K562 (cell line): ENCODE measurements around the gene SCYL1. TPM values are rescaled to one million over a fixed set of nuclear protein-coding genes. Genes with fewer than 3 reads are reported as not detected.

Experiments
- ATAC-seq: fragments of 200-7000 bp; cut with Tn5 transposase; 3 replicates; pipeline ENCODE4 v1.9.1; 2020; ENCODE audit warnings: moderate library complexity
- BruUV-seq: library from RNA; stranded (reverse); fragments of 400-500 nt; replicated peaks from 2 replicates; lab custom pipeline; 2021; lab: Mats Ljungman, UMichigan
- CTCF ChIA-PET: fragments of 300-600 bp; formaldehyde crosslinking; extraction: SDS; loops from one replicate; lab custom pipeline; 2021; ENCODE audit warnings: low intra/inter-chr PET ratio; lab: Yijun Ruan, JAX
- POLR2A ChIA-PET: fragments of 300-600, 350-650 bp; sonication (Branson Sonifier 250); formaldehyde crosslinking; extraction: SDS; loops from one replicate; lab custom pipeline; 2021; ENCODE audit warnings: antibody characterized with exemption, inconsistent platforms; lab: Yijun Ruan, JAX
- DNase-seq, 4 experiments: peaks; one replicate each; pipeline versions ENCODE4 v3.0.0 to v3.0.0-alpha.2; 2011 to 2018; ENCODE audit warnings: low spot score in 3 of 4, mixed read lengths in 3 of 4; ENCODE audit errors: extremely low read depth in 1 of 4
- FAIRE-seq: peaks from 2 replicates; lab custom pipeline; 2011; peaks lifted over from hg19 to GRCh38; lab: Jason Lieb, UNC
- H2AFZ ChIP-seq: 2 replicates; pipeline ENCODE4 v1.6.0; 2011; ENCODE audit warnings: low read depth, low read length, control low read depth, inconsistent platforms
- H3K27ac ChIP-seq: fragments of 200-600 bp; 3 replicates; pipeline ENCODE4 v1.8.0; 2011; ENCODE audit warnings: low read depth, mild to moderate bottlenecking, control low read depth, inconsistent platforms, low read length, moderate library complexity, mixed read lengths; ENCODE audit errors: extremely low read depth
- H3K27me3 ChIP-seq, 2 experiments: fragments of 300-600 bp in 1 of 2; 2 replicates in 1 of 2; 3 replicates in 1 of 2; pipeline versions ENCODE4 v1.6.0 to v1.8.0; 2011; ENCODE audit warnings: inconsistent platforms in 2 of 2, low read length in 2 of 2, mild to moderate bottlenecking in 1 of 2, mixed read lengths in 1 of 2, moderate library complexity in 1 of 2; ENCODE audit not compliant: control insufficient read depth in 2 of 2, insufficient read depth in 2 of 2
- H3K36me3 ChIP-seq: fragments of 300-600 bp; 3 replicates; pipeline ENCODE4 v1.8.0; 2011; ENCODE audit warnings: mild to moderate bottlenecking, low read length, inconsistent platforms; ENCODE audit not compliant: control insufficient read depth, insufficient read depth
- H3K4me1 ChIP-seq, 2 experiments: fragments of 200-600 bp in 1 of 2; replicated peaks in 1 of 2; 2 replicates in 1 of 2; 3 replicates in 1 of 2; pipeline versions ENCODE4 v1.5.1 to v1.8.0; 2011; ENCODE audit warnings: inconsistent platforms in 2 of 2, low read length in 2 of 2, mild to moderate bottlenecking in 1 of 2, mixed read lengths in 1 of 2, moderate library complexity in 1 of 2; ENCODE audit not compliant: control insufficient read depth in 2 of 2, insufficient read depth in 2 of 2
- H3K4me2 ChIP-seq: 2 replicates; pipeline ENCODE4 v1.6.1; 2011; ENCODE audit warnings: low read length, control low read depth, inconsistent platforms, mixed read lengths; ENCODE audit not compliant: insufficient read depth
- H3K4me3 ChIP-seq: fragments of 200-600 bp; sonication (generic), shearing (Covaris generic); 2 replicates; pipeline ENCODE4 v1.5.1; 2016; ENCODE audit warnings: control low read depth, inconsistent platforms
- H3K79me2 ChIP-seq: fragments of 200-600 bp; 3 replicates; pipeline ENCODE4 v1.8.0; 2011; ENCODE audit warnings: low read length, inconsistent platforms; ENCODE audit not compliant: control insufficient read depth, insufficient read depth
- H3K9ac ChIP-seq, 2 experiments: 2 replicates each; pipeline versions ENCODE4 v1.6.0 to v1.6.1; 2011; ENCODE audit warnings: low read depth in 2 of 2, low read length in 2 of 2, control low read depth in 1 of 2, inconsistent platforms in 1 of 2, mild to moderate bottlenecking in 1 of 2, mixed read lengths in 1 of 2; ENCODE audit not compliant: insufficient read depth in 1 of 2
- H3K9me1 ChIP-seq: one replicate; pipeline ENCODE4 v1.6.0; 2011; ENCODE audit warnings: inconsistent platforms, mild to moderate bottlenecking, low read length, moderate library complexity; ENCODE audit not compliant: control insufficient read depth, insufficient read depth
- H3K9me3 ChIP-seq: replicated peaks from 2 replicates; pipeline ENCODE4 v1.5.1; 2011; ENCODE audit warnings: low read depth, low read length, inconsistent platforms; ENCODE audit not compliant: control insufficient read depth, insufficient read depth
- H4K20me1 ChIP-seq: replicated peaks from 2 replicates; pipeline ENCODE4 v1.6.1; 2011; ENCODE audit warnings: low read length, inconsistent platforms, mixed read lengths; ENCODE audit not compliant: control insufficient read depth, insufficient read depth
- CHAMP1 ChIP-seq: fragments of 450-650 bp; IDR thresholded peaks from 2 replicates; pipeline ENCODE4 v1.6.1; 2016; ENCODE audit warnings: mild to moderate bottlenecking
- CREB3 ChIP-seq: fragments of 450-650 bp; conservative IDR thresholded peaks from 2 replicates; pipeline ENCODE4 v1.6.1; 2016; ENCODE audit warnings: missing genetic modification characterization, low read depth, mild to moderate bottlenecking, missing compliant biosample characterization, moderate library complexity
- ELK3 ChIP-seq: fragments of 450-650 bp; formaldehyde crosslinking; IDR thresholded peaks from 2 replicates; pipeline ENCODE4 v1.4.0; 2020; ENCODE audit warnings: mild to moderate bottlenecking
- FOXJ2 ChIP-seq: fragments of 200-800 bp; sonication (Bioruptor generic); IDR thresholded peaks from 2 replicates; pipeline ENCODE4 v1.6.1; 2016; ENCODE audit warnings: missing genetic modification characterization, missing compliant biosample characterization
- HCFC1 ChIP-seq: IDR thresholded peaks from 2 replicates; pipeline ENCODE4 v1.6.1; 2012; ENCODE audit warnings: low read depth, low read length, improper control_type of control experiment
- KLF6 ChIP-seq: fragments of 250-450 bp; sonication (Bioruptor Pico); IDR thresholded peaks from 2 replicates; pipeline ENCODE4 v1.4.0; 2020; ENCODE audit warnings: mild to moderate bottlenecking, moderate library complexity, borderline replicate concordance
- OTX1 ChIP-seq: fragments of 450-650 bp; formaldehyde crosslinking; IDR thresholded peaks from 2 replicates; pipeline ENCODE4 v1.4.0; 2022; ENCODE audit warnings: mild to moderate bottlenecking
- POU5F1 ChIP-seq: fragments of 150-350 bp; IDR thresholded peaks from 2 replicates; pipeline ENCODE4 v1.6.1; 2014; ENCODE audit warnings: borderline replicate concordance, low read length, low read depth, mild to moderate bottlenecking; ENCODE audit not compliant: partially characterized antibody
- TEAD1 ChIP-seq, 2 experiments: fragments of 450-650 bp in 1 of 2; sonication (generic) in 1 of 2; formaldehyde crosslinking; IDR thresholded peaks; 2 replicates each; pipeline versions ENCODE4 v1.4.0 to v1.8.0; 2020 to 2022; ENCODE audit warnings: mild to moderate bottlenecking in 2 of 2, missing genetic modification reagents in 1 of 2
- THAP12 ChIP-seq: fragments of 250-450 bp; sonication (Bioruptor Pico); IDR thresholded peaks from 2 replicates; pipeline ENCODE4 v1.9.0; 2021; ENCODE audit warnings: mild to moderate bottlenecking, inconsistent platforms
- ZNF324 ChIP-seq: fragments of 250-450 bp; sonication (Bioruptor Pico); IDR thresholded peaks from 2 replicates; pipeline ENCODE4 v1.4.0; 2020; ENCODE audit warnings: mild to moderate bottlenecking
- ZNF444 ChIP-seq: fragments of 250-450 bp; sonication (Bioruptor Pico); IDR thresholded peaks from 2 replicates; pipeline ENCODE4 v1.4.0; 2020; ENCODE audit warnings: mild to moderate bottlenecking, moderate library complexity
- WGBS: fragments of 100-300 bp; shearing (Covaris generic); methylation state at CpG from one replicate; pipeline ENCODE4 v1.1.6; 2016; ENCODE audit warnings: low coverage, mixed read lengths; ENCODE audit not compliant: insufficient coverage; ENCODE audit errors: missing lambda C conversion rate; 5-methylcytosine and 5-hydroxymethylcytosine counted together
- in situ Hi-C: fragments of 300-500 bp; cut with MboI; formaldehyde crosslinking; loops from 4 replicates; pipeline ENCODE4 v1.15.0; 2018; ENCODE audit warnings: inconsistent platforms, mixed read lengths
- intact Hi-C: fragments of 100-400 bp; cut with micrococcal nuclease; formaldehyde crosslinking; loops from 2 replicates; pipeline ENCODE4 v1.14.2; 2022
- polyA plus RNA-seq, 8 experiments: library from polyadenylated mRNA; depleted of rRNA in 4 of 8; stranded (reverse) in 5 of 8; unstranded in 3 of 8; fragments of >200 nt; fragmentation: Nextera tagmentation in 2 of 8; fragmentation: Illumina TruSeq in 1 of 8; extraction: Ambion mirVana in 2 of 8; extraction: Trizol in 1 of 8; gene quantifications; 2 replicates each; pipeline versions ENCODE4 v1.2.1 to v1.2.3, GENCODE V29; 2011 to 2014; ENCODE audit warnings: inconsistent platforms in 1 of 8, missing spikeins in 1 of 8
- total RNA-seq, 7 experiments: library from RNA; depleted of rRNA in 6 of 7; stranded (reverse); fragments of >200 nt in 6 of 7; fragmentation: Illumina TruSeq in 2 of 7; extraction: Trizol in 2 of 7; gene quantifications; 2 replicates each; pipeline versions ENCODE4 v1.2.1 to v1.2.3, GENCODE V29; 2011 to 2021; ENCODE audit warnings: low replicate concordance in 1 of 7

Gene SCYL1
- total and polyA plus RNA-seq, 9 of the 15 experiments (the other 6 are each of a cell fraction or from before 2014, with no cell fraction given) = 1.9 to 145 (median 57.6) TPM

GRCh38 chr11:65504674-65505465 is 20.0 kb upstream of the SCYL1 start:
- H3K36me3 ChIP-seq = peaks cover 66% of the 10 kb centered on the region
- intact Hi-C loops (no loop called here), in situ Hi-C loops (loop anchor here (5.0 kb wide), 1 partner anchor 33 kb away; no protein-coding TSS in a partner anchor)
- H3K9me3 ChIP-seq = no peaks in the 10 kb centered on the region
- H3K4me3 ChIP-seq = peak overlapping the region; percentile 84
- peaks cover 5% of the 10 kb centered on the region for H3K9me1 ChIP-seq
- H3K79me2 ChIP-seq = peaks cover 83% of the 10 kb centered on the region
- peak overlapping the region; percentile 99 for H3K27ac ChIP-seq
- no peak for ATAC-seq
- CTCF ChIA-PET = interaction anchor here (0.8 kb wide), 1 partner anchor 79 kb away, joined by 3 read pairs; no protein-coding TSS in a partner anchor
- H2AFZ ChIP-seq = no peak overlapping the region
- H4K20me1 ChIP-seq = peaks cover 61% of the 10 kb centered on the region
- peaks cover 4 to 5% of the 10 kb centered on the region in 2 experiments; a peak in 4 of 5 replicates for H3K4me1 ChIP-seq
- peak in 2 of 4 experiments; percentile 12 to 53 for DNase-seq
- POLR2A ChIA-PET = interaction anchor here (0.6 to 27.6 kb wide), 31 partner anchors 6 to 1973 kb away, joined by 3 to 2118 read pairs (median 5); partner anchors contain the start of genes DPF2, FAM89B, FRMD8 and MALAT1
- WGBS = 3% methylated on average over 8 of the region's 8 CpGs
- no TSS peak for BruUV-seq
- no peaks in the 10 kb centered on the region for H3K27me3 ChIP-seq
- peak overlapping the region; percentile 88 to 100 for H3K9ac ChIP-seq
- H3K4me2 ChIP-seq = peak overlapping the region; percentile 94
- no peak for FAIRE-seq
- 0 out of 2 replicates have a peak, but pooled peaks have one; percentile 8 for TF ChIP-seq ELK3 (CRISPR knock-in tag)
- TF ChIP-seq HCFC1 = no peak
- no peak for TF ChIP-seq CREB3
- TF ChIP-seq FOXJ2 (tag) = no peak
- TF ChIP-seq CHAMP1 = 0 out of 2 replicates have a peak, but pooled peaks have one; percentile 26
- no peak for TF ChIP-seq KLF6
- no peak for TF ChIP-seq ZNF324 (CRISPR knock-in tag)
- peak in 1 of 2 experiments; percentile 87; a peak in 3 of 4 replicates for TF ChIP-seq TEAD1 (CRISPR knock-in tag; IDR thresholded peaks at IDR 0.05)
- peak; percentile 90 for TF ChIP-seq THAP12 (CRISPR knock-in tag)
- TF ChIP-seq POU5F1 = no peak
- TF ChIP-seq ZNF444 (CRISPR knock-in tag) = peak; percentile 64; the same call in 1 of the 2 replicates
- peak; percentile 92 for TF ChIP-seq OTX1 (CRISPR knock-in tag)
